IMR-90 (cell line): ENCODE data around the gene SPRR2E. TPM values are rescaled to one million over a fixed set of nuclear protein-coding genes. Genes with fewer than 3 reads are reported as not detected.

Experiments
- ATAC-seq: fragments of 200-7000 bp; cut with Tn5 transposase; 2 replicates; pipeline ENCODE4 v1.9.1; 2020; ENCODE audit warnings: low read depth, mild to moderate bottlenecking, moderate library complexity
- BruUV-seq: library from RNA; stranded (reverse); fragments of 400-500 nt; replicated peaks from 2 replicates; lab custom pipeline; 2021; lab: Mats Ljungman, UMichigan
- CTCF ChIA-PET: fragments of 300-600 bp; formaldehyde crosslinking; extraction: SDS; loops from one replicate; lab custom pipeline; 2021; ENCODE audit warnings: antibody characterized with exemption; lab: Yijun Ruan, JAX
- POLR2A ChIA-PET: fragments of 300-600 bp; sonication (Branson Sonifier 250); formaldehyde crosslinking; loops from one replicate; lab custom pipeline; 2022; ENCODE audit warnings: antibody characterized with exemption; ENCODE audit not compliant: unreplicated experiment; lab: Charles Lee
- DNase-seq: peaks from one replicate; pipeline ENCODE4 v3.0.0; 2013
- H2AFZ ChIP-seq: replicated peaks from 2 replicates; pipeline ENCODE3; 2013; ENCODE audit warnings: low read length, mild to moderate bottlenecking; ENCODE audit not compliant: poor library complexity
- H2AK5ac ChIP-seq: 2 replicates; pipeline ENCODE4 v1.6.1; 2013; ENCODE audit warnings: low read depth, low read length, inconsistent platforms
- H2AK9ac ChIP-seq: replicated peaks from 2 replicates; pipeline ENCODE3; 2013; ENCODE audit warnings: mild to moderate bottlenecking, low read depth, low read length, moderate library complexity; ENCODE audit not compliant: poor library complexity
- H2BK120ac ChIP-seq: 2 replicates; pipeline ENCODE4 v1.6.1; 2013; ENCODE audit warnings: low read depth, low read length, inconsistent platforms
- H2BK15ac ChIP-seq: 3 replicates; pipeline ENCODE4 v1.6.1; 2013; ENCODE audit warnings: low read depth, low read length, inconsistent platforms
- H2BK20ac ChIP-seq: 2 replicates; pipeline ENCODE4 v1.6.1; 2013; ENCODE audit warnings: low read depth, mild to moderate bottlenecking, inconsistent platforms, low read length, moderate library complexity
- H2BK5ac ChIP-seq: 2 replicates; pipeline ENCODE4 v1.6.1; 2013; ENCODE audit warnings: mild to moderate bottlenecking, low read depth, low read length, inconsistent platforms; ENCODE audit not compliant: poor library complexity, severe bottlenecking
- H3K14ac ChIP-seq: replicated peaks from 2 replicates; pipeline ENCODE4 v1.6.1; 2013; ENCODE audit warnings: low read depth, low read length, inconsistent platforms
- H3K18ac ChIP-seq: 2 replicates; pipeline ENCODE4 v1.6.1; 2013; ENCODE audit warnings: low read depth, low read length, control low read depth
- H3K23ac ChIP-seq: 2 replicates; pipeline ENCODE4 v1.6.1; 2013; ENCODE audit warnings: low read depth, low read length, inconsistent platforms
- H3K27ac ChIP-seq: 2 replicates; pipeline ENCODE4 v1.5.1; 2013; ENCODE audit warnings: mild to moderate bottlenecking, control low read depth, low read length; ENCODE audit not compliant: insufficient read depth
- H3K27me3 ChIP-seq: 2 replicates; pipeline ENCODE4 v1.6.1; 2013; ENCODE audit warnings: low read length; ENCODE audit not compliant: control insufficient read depth, insufficient read depth
- H3K36me3 ChIP-seq: 2 replicates; pipeline ENCODE4 v1.6.1; 2013; ENCODE audit warnings: low read length, mixed read lengths; ENCODE audit not compliant: control insufficient read depth, insufficient read depth
- H3K4ac ChIP-seq: 2 replicates; pipeline ENCODE4 v1.6.1; 2013; ENCODE audit warnings: low read depth, low read length, inconsistent platforms
- H3K4me1 ChIP-seq: 2 replicates; pipeline ENCODE4 v1.6.1; 2013; ENCODE audit warnings: low read length, mixed read lengths; ENCODE audit not compliant: control insufficient read depth, insufficient read depth
- H3K4me2 ChIP-seq: 2 replicates; pipeline ENCODE4 v1.6.1; 2013; ENCODE audit warnings: low read depth, mild to moderate bottlenecking, control low read depth, low read length, moderate library complexity
- H3K4me3 ChIP-seq: 2 replicates; pipeline ENCODE4 v1.5.1; 2013; ENCODE audit warnings: low read depth, mild to moderate bottlenecking, control low read depth, low read length, moderate library complexity; ENCODE audit not compliant: insufficient read depth
- H3K56ac ChIP-seq: 2 replicates; pipeline ENCODE4 v1.6.1; 2013; ENCODE audit warnings: low read length, inconsistent platforms; ENCODE audit not compliant: insufficient read depth; ENCODE audit errors: extremely low read depth
- H3K79me1 ChIP-seq, 2 experiments: 2 replicates each; pipeline ENCODE4 v1.6.1; 2013; ENCODE audit warnings: low read length in 2 of 2, inconsistent platforms in 1 of 2, low read depth in 1 of 2
- H3K9ac ChIP-seq: 2 replicates; pipeline ENCODE4 v1.6.1; 2013; ENCODE audit warnings: low read depth, low read length, control low read depth
- H3K9me1 ChIP-seq: 2 replicates; pipeline ENCODE4 v1.6.1; 2013; ENCODE audit warnings: low read length, inconsistent platforms; ENCODE audit not compliant: insufficient read depth
- H3K9me3 ChIP-seq: 2 replicates; pipeline ENCODE4 v1.6.1; 2013; ENCODE audit warnings: low read length; ENCODE audit not compliant: control insufficient read depth, insufficient read depth
- H4K20me1 ChIP-seq: 2 replicates; pipeline ENCODE4 v1.6.1; 2013; ENCODE audit warnings: low read length, inconsistent platforms; ENCODE audit not compliant: insufficient read depth
- H4K5ac ChIP-seq: 2 replicates; pipeline ENCODE4 v1.6.1; 2013; ENCODE audit warnings: mild to moderate bottlenecking, low read depth, low read length, control low read depth
- H4K8ac ChIP-seq, 2 experiments: 2 replicates each; pipeline ENCODE4 v1.6.1; 2013; ENCODE audit warnings: low read depth in 2 of 2, low read length in 2 of 2, control low read depth in 1 of 2, inconsistent platforms in 1 of 2
- H4K91ac ChIP-seq: 2 replicates; pipeline ENCODE4 v1.6.1; 2013; ENCODE audit warnings: low read depth, low read length, inconsistent platforms; ENCODE audit not compliant: insufficient read depth
- BHLHE40 ChIP-seq: fragments of 150-350 bp; IDR thresholded peaks from 2 replicates; pipeline ENCODE4 v1.6.1; 2016; ENCODE audit warnings: mild to moderate bottlenecking, low read depth, low read length
- MXI1 ChIP-seq: IDR thresholded peaks from 2 replicates; pipeline ENCODE4 v1.6.1; 2012; ENCODE audit warnings: low read depth, mild to moderate bottlenecking, low read length, moderate library complexity, borderline replicate concordance
- RFX5 ChIP-seq: IDR thresholded peaks from 2 replicates; pipeline ENCODE4 v1.8.0; 2012; ENCODE audit warnings: low read depth, mild to moderate bottlenecking, low read length, moderate library complexity
- SMC3 ChIP-seq: fragments of 150-350 bp; IDR thresholded peaks from 2 replicates; pipeline ENCODE4 v1.6.1; 2016; ENCODE audit warnings: low read depth, mild to moderate bottlenecking, antibody characterized with exemption, low read length, moderate library complexity
- WGBS, 2 experiments: methylation state at CpG; one replicate each; pipeline versions ENCODE4 v1.1.5 to v1.1.7; 2013; ENCODE audit warnings: missing lambda C conversion rate in 2 of 2; ENCODE audit not compliant: insufficient read length in 1 of 2; ENCODE audit errors: extremely low coverage in 2 of 2; 5-methylcytosine and 5-hydroxymethylcytosine counted together
- dilution Hi-C: fragments of 300-500 bp; cut with HindIII; formaldehyde crosslinking; loops from one replicate; pipeline ENCODE4 v1.14.3; 2018; ENCODE audit warnings: low sequenced_read_pairs; ENCODE audit not compliant: unreplicated experiment
- in situ Hi-C: fragments of 300-500 bp; cut with MboI; formaldehyde crosslinking; loops from 3 replicates; pipeline ENCODE4 v1.14.3; 2019; ENCODE audit warnings: low sequenced_read_pairs, inconsistent platforms, mixed read lengths
- intact Hi-C: fragments of 100-400 bp; cut with micrococcal nuclease; formaldehyde crosslinking; loops from 2 replicates; pipeline ENCODE4 v1.10.0; 2022
- polyA plus RNA-seq, 3 experiments: library from polyadenylated mRNA; depleted of rRNA; stranded (reverse); fragments of >200 nt; gene quantifications; 2 replicates each; pipeline ENCODE4 v1.2.3, GENCODE V29; 2012; ENCODE audit warnings: low replicate concordance in 1 of 3
- total RNA-seq: library from RNA; depleted of rRNA; stranded (reverse); fragments of >200 nt; gene quantifications from 2 replicates; pipeline ENCODE4 v1.2.3, GENCODE V29; 2012

Gene SPRR2E
- total and polyA plus RNA-seq, 2 of the 4 experiments (the other 2 are of a cell fraction) = not detected

- Histone ChIP-seq H3K9me1 (no peaks in the 10 kb centered on the region), H3K56ac (no peak within 1 kb of the TSS), H2AK5ac (no peak within 1 kb of the TSS), H3K79me1 (no peaks in the 10 kb centered on the region), H4K5ac (no peak within 1 kb of the TSS), H3K23ac (no peak within 1 kb of the TSS), H3K27me3 (no peaks in the 10 kb centered on the region), H3K36me3 (no peaks in the 10 kb centered on the region), H3K4ac (no peak within 1 kb of the TSS), H2AK9ac (no peak within 1 kb of the TSS), H3K4me2 (no peak within 1 kb of the TSS), H3K14ac (no peak within 1 kb of the TSS), H2AFZ (no peak within 1 kb of the TSS), H3K9ac (no peak within 1 kb of the TSS), H2BK5ac (no peak within 1 kb of the TSS), H2BK20ac (no peak within 1 kb of the TSS), H3K18ac (no peak within 1 kb of the TSS), H2BK15ac (no peak within 1 kb of the TSS), H3K27ac (no peak within 1 kb of the TSS), H3K9me3 (no peaks in the 10 kb centered on the region), H4K20me1 (no peaks in the 10 kb centered on the region), H3K4me1 (no peaks in the 10 kb centered on the region), H2BK120ac (no peak within 1 kb of the TSS), H4K91ac (no peak within 1 kb of the TSS), H3K4me3 (no peak within 1 kb of the TSS), H4K8ac (no peak within 1 kb of the TSS)
- no TSS peak for BruUV-seq
- in situ Hi-C loops = no loop called here
- DNase-seq (no peak), ATAC-seq (no peak)
- CTCF ChIA-PET = no interaction called here
- dilution Hi-C loops = no loop called here
- intact Hi-C loops = no loop called here
- no peak for TF ChIP-seq RFX5
- no peak for TF ChIP-seq SMC3
- no peak for TF ChIP-seq MXI1
- TF ChIP-seq BHLHE40 = no peak
- POLR2A ChIA-PET = no interaction called here
- WGBS, 2 experiments = no CpG with 5 or more reads among the region's 2 CpGs
Observed at GRCh38 chr1:153071511-153071910, 22.8 kb downstream of the SPRR2E start, which contains the start of gene SPRR2B. TSS of gene SPRR2B (minus strand) at chr1:153071611. CDS start at chr1:153070839, 772 bp downstream.
